ENCODE measurements around the gene SLC5A5.

The SLC5A5 gene

DNA sequence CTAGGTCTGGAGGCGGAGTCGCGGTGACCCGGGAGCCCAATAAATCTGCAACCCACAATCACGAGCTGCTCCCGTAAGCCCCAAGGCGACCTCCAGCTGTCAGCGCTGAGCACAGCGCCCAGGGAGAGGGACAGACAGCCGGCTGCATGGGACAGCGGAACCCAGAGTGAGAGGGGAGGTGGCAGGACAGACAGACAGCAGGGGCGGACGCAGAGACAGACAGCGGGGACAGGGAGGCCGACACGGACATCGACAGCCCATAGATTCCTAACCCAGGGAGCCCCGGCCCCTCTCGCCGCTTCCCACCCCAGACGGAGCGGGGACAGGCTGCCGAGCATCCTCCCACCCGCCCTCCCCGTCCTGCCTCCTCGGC, at the start of gene SLC5A5:
TSS of gene SLC5A5 (plus strand) at position 68 of the 373 bp plus-strand sequence. CDS start 375 bp downstream, outside the sequence.
- DNase-seq (peak in 1 of 2 donors; percentile 47), ATAC-seq (peak; percentile 39)
- Mint-ChIP-seq H3K9me3 (no peaks in the 10 kb centered on the region), H3K27ac (peak within 1 kb of the TSS; percentile 65 to 69), H3K4me3 (peak within 1 kb of the TSS; percentile 95 to 97), H3K27me3 (no peaks in the 10 kb centered on the region), H3K4me1 (peaks cover 49% of the 10 kb centered on the region)

DNA sequence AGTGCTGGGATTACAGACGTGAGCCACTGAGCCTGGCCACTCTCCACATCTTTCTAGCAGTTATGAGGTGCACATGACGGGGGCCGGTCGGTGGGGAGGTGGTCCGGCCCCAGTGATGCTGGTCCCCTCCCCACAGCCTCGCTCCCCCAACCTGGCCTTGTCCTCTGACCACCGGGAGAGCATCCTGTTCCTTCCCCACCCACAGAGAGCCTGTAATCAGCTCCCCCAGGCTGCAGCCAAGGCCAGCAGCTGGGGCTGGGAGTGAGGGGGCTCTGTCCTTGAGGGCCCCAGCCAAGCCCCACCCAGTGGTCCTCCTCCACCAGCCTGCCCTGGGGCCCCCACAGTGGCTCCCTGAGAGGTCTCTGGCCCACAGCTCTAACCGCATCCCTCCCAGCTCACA, 47.4 kb upstream of the SLC5A5 start:
- H3K27ac Mint-ChIP-seq = no peak overlapping the region
- ATAC-seq (peak; percentile 29), DNase-seq (no peak)
- H3K9me3 Mint-ChIP-seq = no peaks in the 10 kb centered on the region
- H3K27me3 Mint-ChIP-seq = no peaks in the 10 kb centered on the region
- no peak overlapping the region for H3K4me3 Mint-ChIP-seq
- peaks cover 6% of the 10 kb centered on the region for H3K4me1 Mint-ChIP-seq

DNA sequence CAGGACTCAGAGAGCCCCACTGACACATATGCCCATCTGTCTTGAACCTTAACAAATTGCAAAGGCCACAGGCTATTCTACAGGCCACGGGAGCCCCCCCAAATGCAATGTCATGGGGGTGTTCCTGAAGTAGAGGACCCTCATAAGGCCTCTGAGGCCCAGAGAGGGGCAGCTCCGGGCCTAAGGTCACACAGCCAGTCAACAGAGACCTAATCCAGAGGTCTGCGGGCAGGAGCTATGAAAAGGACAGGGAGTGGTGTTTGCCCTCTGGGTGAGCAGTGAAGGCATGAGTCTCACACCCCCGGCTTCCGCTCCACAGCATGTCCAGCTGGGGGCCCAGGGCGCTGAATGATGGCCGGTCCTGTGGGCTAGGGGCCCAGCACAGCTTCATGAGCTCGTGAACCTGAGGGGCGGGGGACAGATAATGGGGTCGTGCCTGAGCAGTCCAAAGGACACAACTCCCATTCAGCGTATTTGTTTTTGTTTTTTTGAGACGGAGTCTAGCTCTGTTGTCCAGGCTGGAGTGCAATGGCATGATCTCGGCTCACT, 45.2 kb upstream of the SLC5A5 start:
- Mint-ChIP-seq H3K27me3 (no peaks in the 10 kb centered on the region), H3K9me3 (no peaks in the 10 kb centered on the region), H3K4me1 (peaks cover 11% of the 10 kb centered on the region), H3K4me3 (no peak overlapping the region), H3K27ac (no peak overlapping the region)
- ATAC-seq = no peak
- DNase-seq = no peak

DNA sequence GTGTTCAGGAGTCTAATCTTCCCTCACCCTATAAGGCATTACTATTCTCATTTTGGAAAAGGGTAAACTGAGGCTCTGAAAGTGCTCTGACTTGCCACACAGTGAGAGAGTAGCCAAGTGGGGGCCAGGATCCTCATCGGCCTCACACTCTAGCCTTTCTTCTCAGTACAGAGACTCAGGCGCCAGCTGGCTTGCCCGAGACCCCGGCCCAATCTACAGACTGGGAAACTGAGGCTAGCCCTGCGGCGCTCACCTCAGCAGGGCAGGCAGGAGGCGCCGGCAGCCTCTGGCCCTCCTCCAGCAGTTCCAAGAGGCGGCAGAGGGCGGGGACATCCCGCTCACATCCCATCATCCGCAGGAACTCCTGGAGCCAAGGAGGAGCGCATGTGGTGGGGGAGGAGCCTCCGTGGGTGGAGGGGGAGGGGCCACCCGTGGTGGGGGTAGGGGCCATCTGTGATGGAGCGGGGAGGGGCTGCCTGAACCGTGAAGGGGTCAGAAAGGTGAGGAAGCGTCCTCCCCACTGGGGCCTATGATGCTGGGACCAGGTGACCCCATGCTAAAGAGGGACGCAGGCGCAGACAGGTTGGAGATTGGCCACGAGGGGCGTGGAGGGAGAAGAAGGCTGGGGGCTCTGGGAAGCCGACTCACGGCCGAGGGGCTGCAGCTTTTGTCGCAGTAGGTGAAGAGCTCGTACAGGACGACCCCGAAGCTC, 41.7 kb upstream of the SLC5A5 start:
- H3K27ac Mint-ChIP-seq = peak overlapping the region in 1 of 2 donors; percentile 45
- ATAC-seq = no peak
- no peaks in the 10 kb centered on the region for H3K27me3 Mint-ChIP-seq
- no peak overlapping the region for H3K4me3 Mint-ChIP-seq
- no peaks in the 10 kb centered on the region for H3K9me3 Mint-ChIP-seq
- peaks cover 11% of the 10 kb centered on the region for H3K4me1 Mint-ChIP-seq
- no peak for DNase-seq

DNA sequence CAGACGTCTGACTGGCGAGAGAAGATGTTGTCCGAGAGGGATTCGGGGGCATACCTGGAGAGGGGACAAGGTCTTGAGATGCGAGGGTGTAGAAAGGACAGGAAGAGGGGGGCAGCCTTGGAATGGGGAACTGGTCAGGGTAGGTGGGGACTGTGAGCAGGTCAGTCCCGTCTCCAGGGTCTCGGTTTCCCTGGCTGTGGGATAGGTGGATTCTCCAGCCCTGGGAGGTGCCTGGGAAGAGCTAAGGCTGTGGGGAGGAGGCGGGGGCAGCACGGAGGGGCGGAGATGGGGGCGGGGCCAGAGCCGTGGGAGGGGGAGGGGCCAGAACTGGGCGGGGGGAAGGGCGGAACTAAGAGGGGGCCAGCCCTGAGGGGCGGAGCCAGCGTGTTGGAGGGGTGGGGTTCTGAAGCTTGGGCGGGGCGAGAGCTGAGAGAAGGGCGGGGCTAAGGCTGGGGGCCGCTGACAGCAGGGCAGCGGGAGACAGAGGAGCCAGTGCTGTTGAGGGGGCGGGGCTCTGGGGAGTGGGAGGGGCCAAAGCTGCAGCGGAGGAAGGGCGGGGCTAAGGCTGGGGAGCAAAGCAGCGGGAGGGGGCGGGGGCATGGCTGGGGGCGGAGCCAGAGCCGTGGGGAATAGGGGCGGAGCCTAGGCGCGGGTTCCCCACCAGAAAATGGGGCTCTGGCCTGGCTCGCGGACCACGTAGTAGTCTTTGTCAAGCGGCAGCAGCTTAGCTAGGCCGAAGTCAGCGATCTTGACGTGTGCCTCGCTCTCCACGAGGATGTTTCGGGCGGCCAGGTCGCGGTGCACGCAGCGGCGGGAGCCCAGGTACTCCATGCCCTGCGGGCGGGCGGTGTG, 41.0 kb upstream of the SLC5A5 start:
- ATAC-seq (peak; percentile 63), DNase-seq (peak; percentile 43 to 53)
- H3K4me1 Mint-ChIP-seq = peaks cover 17% of the 10 kb centered on the region
- peak overlapping the region in 1 of 2 donors; percentile 45 for H3K27ac Mint-ChIP-seq
- no peaks in the 10 kb centered on the region for H3K9me3 Mint-ChIP-seq
- H3K27me3 Mint-ChIP-seq = no peaks in the 10 kb centered on the region
- no peak overlapping the region for H3K4me3 Mint-ChIP-seq

DNA sequence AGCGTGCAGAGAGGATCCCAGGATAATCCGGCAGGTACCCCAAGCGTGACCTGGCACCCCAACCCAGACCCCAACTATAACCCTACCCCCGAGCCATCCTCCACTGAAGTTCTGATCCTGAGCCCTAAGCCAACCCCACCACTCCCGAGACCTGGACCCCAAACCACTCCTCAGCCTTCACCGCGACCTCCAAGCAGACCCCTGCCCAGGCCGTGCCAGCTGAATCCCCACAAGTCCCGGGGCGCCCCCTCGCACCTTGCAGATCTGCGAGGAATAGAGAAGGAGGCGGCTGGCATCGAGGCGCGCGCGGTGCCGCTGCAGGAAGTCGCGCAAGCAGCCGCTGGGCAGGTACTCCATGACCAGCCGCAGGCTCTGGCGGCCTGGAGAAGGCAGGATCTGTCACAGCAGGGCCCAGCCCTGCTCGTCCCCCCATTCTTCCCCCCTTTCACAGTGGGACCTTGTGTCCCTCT, 40.3 kb upstream of the SLC5A5 start:
- no peaks in the 10 kb centered on the region for H3K27me3 Mint-ChIP-seq
- ATAC-seq (no peak), DNase-seq (no peak)
- H3K4me1 Mint-ChIP-seq = peaks cover 24% of the 10 kb centered on the region
- H3K4me3 Mint-ChIP-seq = no peak overlapping the region
- H3K9me3 Mint-ChIP-seq = no peaks in the 10 kb centered on the region
- no peak overlapping the region for H3K27ac Mint-ChIP-seq

DNA sequence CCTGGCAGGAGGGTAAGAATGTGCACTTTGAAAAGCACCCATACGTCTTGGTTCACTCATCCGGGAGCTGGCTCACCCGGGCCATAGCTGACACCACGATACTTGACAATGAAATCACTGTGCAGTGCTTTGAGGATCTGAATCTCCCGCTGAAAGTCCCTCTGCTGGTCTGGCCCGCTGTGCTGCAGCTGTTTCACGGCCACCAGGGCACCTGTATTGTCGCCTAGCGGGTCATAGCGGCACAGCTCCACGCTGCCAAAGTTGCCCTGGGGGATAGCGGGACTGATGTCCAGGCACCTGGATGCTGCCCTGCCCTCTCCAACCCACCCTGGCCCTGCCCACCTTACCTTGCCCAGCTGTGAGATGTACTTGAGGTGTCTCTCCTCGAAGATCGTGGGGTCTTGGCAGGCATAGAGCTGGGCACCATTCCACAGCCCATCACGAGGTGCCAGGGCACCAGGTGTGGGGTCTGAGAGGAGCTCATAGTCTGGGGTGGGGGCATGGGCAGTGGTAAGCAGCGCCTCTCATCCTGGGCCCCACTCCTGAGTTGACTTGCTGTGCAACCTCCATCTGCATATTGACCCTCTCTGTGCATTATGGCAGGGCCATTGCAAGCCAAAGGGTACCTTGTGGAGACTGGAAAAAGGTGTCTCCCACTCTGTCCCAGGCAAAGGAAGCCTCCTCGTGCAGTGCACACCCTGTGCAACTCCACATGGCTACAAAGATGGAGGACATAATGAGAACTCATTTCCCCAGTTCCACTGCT, 39.1 kb upstream of the SLC5A5 start:
- ATAC-seq = no peak
- no peaks in the 10 kb centered on the region for H3K9me3 Mint-ChIP-seq
- peaks cover 28% of the 10 kb centered on the region for H3K4me1 Mint-ChIP-seq

DNA sequence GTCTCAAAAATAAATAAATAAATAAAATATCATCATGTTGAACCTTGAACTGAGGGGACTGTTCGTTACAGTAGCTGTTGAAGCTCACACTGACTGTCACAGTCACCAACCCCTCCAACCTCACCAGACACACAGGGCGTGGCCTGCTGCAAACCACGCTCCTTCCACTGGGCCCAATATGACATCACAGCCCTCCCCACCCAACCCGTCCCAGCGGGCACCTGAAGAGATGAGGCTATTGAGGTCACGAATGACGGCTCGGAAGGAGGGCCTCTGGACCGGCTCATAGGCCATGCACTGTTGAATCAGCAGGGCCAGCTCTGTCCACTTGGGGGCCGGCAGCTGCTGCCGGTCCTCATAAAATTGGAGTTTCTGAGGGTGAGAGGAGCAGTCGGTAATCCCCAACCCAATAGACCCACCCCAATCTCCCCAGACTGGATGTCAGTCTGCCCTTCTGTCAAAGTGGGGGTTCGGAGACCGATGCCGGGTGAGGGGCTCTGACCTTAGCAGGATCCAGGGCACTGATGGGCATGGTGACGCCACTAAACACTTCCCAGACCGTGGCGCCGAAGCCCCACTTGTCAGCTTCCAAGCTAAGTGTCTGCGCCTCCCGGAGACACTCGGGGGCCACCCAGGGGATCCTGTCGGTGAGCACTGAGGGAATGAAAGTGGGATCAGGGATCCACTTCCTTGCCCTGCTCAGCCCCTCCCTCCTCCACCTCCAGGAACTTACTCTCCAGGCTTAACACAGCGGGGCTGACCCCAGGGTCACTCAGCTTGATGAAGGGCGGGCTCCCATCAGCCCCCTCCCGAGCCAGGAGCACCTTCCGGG, 37.2 kb upstream of the SLC5A5 start:
- Mint-ChIP-seq H3K27ac (peak overlapping the region; percentile 40 to 75), H3K27me3 (no peaks in the 10 kb centered on the region), H3K9me3 (no peaks in the 10 kb centered on the region), H3K4me1 (peaks cover 27% of the 10 kb centered on the region), H3K4me3 (no peak overlapping the region)
- DNase-seq (no peak), ATAC-seq (peak; percentile 35)

More for the DNA sequence above, 39.1 kb upstream of the SLC5A5 start:
- no peak for DNase-seq
- Mint-ChIP-seq H3K27ac (no peak overlapping the region), H3K27me3 (no peaks in the 10 kb centered on the region), H3K4me3 (no peak overlapping the region)

DNA sequence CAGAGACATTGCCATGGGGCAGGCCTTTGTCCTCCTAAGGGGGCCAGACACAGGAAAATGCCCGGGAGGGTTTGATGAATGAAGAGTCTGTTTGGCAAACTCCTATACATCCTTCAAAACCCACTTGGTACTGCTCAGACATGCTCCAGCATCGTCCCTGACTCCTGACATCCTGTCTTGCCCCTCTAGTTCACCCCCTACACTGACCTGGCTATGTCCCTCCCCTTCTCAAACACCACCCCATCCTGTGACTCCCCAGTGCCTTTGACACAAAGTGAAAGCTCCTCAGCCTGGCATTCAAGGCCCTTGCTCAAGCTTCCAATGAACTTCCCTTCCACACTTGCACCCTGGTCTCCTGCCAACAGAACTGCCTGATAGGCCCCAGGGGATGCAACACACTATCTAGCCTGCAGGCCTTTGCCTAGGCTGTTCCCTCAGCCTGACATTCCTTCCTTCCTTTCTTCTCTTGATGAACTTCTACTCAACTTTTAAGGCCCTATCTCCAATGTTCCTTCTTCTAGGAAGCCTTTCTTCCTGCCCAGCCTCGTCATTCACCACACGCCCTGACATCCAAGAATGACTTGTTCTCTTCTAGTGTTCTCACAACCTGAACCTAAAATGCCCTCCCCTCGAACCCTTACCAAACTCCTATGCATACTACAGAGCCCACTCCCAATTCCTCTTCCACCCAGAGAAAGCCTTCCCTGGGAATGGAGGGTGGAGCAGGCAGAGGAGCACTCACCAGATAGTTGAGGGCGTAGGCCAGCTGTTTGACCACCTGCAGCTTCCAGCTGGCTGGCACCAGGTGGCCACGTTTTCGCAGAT, 36.4 kb upstream of the SLC5A5 start:
- DNase-seq = no peak
- Mint-ChIP-seq H3K4me1 (peaks cover 29% of the 10 kb centered on the region), H3K9me3 (no peaks in the 10 kb centered on the region), H3K27me3 (no peaks in the 10 kb centered on the region), H3K27ac (peak overlapping the region; percentile 13 to 75), H3K4me3 (no peak overlapping the region)
- ATAC-seq = no peak

DNA sequence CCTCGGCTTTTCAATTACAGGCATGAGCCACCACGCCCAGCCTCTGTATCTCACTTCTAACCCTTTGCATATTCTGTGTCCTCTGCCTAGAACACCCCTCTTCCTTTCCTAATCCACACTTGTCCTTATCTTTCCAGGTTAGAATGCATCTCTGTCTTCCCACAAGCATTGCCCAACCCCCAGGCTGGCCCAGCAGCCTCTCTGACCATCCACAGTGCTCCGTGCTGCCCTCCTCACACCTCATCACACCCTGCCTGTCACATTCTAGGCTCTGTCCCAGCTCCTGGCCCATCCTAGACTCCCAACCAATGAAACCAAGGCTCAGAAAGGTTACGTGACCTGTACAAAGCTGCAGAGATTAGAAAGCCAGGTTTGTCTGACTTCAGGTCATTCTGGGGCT, 35.2 kb upstream of the SLC5A5 start:
- peak overlapping the region in 1 of 2 donors; percentile 56 for H3K27ac Mint-ChIP-seq
- H3K27me3 Mint-ChIP-seq = no peaks in the 10 kb centered on the region
- peaks cover 27% of the 10 kb centered on the region for H3K4me1 Mint-ChIP-seq
- H3K9me3 Mint-ChIP-seq = no peaks in the 10 kb centered on the region
- no peak for DNase-seq
- no peak overlapping the region for H3K4me3 Mint-ChIP-seq
- ATAC-seq = no peak

DNA sequence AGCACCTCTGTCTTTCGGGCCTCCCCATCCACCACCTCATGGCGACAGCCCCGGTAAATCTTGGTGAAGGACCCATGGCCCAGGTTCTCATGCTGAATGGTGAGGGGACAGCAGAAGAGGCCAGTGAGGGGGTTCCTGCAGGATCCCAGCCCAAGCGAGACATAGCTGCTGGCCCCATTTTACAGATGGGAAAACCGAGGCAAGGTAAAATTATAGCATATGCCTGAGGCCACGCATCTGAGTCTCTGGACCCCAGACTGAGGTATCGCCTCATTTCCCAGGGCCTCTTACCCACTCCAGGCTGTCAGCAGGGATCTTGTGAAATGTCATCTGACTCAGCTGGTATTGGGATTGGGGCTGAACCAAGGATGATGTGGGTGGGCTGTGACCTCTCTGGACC, 33.8 kb upstream of the SLC5A5 start:
- peaks cover 27% of the 10 kb centered on the region for H3K4me1 Mint-ChIP-seq
- H3K9me3 Mint-ChIP-seq = no peaks in the 10 kb centered on the region
- peak overlapping the region in 1 of 2 donors; percentile 30 for H3K27ac Mint-ChIP-seq
- no peaks in the 10 kb centered on the region for H3K27me3 Mint-ChIP-seq
- H3K4me3 Mint-ChIP-seq = no peak overlapping the region
- DNase-seq (no peak), ATAC-seq (no peak)

DNA sequence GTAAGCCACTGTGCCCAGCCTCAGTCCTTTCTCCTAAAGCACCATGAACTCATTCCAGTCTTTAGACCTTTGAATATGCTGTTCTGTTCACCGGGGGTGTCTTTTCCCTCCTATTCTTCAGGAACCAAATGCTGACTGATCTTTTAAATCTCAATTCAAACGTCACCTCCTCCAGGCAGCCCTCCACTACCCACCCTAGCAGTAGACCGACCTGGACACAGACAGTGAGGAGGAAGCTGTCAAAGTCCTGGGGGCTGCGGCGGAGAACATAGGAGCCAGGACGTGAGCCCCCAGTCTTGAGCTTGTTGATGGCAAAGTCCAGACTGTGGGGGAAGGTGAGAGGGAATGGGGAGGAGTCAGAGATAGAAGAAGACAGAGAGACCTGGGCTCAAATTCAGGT, 31.7 kb upstream of the SLC5A5 start:
- no peak for DNase-seq
- ATAC-seq = no peak
- H3K27ac Mint-ChIP-seq = peak overlapping the region in 1 of 2 donors; percentile 82
- no peaks in the 10 kb centered on the region for H3K9me3 Mint-ChIP-seq
- peaks cover 47% of the 10 kb centered on the region for H3K4me1 Mint-ChIP-seq
- H3K4me3 Mint-ChIP-seq = no peak overlapping the region
- no peaks in the 10 kb centered on the region for H3K27me3 Mint-ChIP-seq

DNA sequence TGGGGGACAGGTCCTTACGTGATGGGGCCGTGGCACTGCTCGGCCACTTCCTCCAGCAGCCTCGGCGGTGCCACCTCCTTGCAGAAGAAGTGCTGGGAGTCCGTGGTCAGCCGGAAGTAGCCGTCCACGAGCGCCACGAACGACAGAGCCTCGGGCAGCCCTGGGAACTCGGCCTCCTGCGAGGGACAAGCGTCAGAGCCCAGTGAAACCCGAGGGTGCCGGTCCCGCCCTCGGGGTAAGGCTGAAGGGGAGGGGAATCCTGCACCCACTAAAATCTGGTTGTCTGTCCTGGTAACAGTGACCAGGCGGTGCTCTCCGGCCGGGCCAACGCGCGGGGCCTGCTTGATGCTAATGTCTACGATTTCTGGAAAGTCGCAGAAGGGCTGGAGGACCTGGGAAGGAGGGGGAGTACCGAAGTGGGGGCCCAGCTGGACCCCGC, 30.4 kb upstream of the SLC5A5 start:
- peak overlapping the region in 1 of 2 donors; percentile 84 for H3K27ac Mint-ChIP-seq

More for the DNA sequence above, 30.4 kb upstream of the SLC5A5 start:
- Mint-ChIP-seq H3K4me3 (no peak overlapping the region), H3K4me1 (peaks cover 49% of the 10 kb centered on the region), H3K27me3 (no peaks in the 10 kb centered on the region), H3K9me3 (no peaks in the 10 kb centered on the region)
- no peak for ATAC-seq
- no peak for DNase-seq
